T-helper 17 cell (primary cell): ENCODE data around the gene CDC25A. TPM values are rescaled to one million over a fixed set of nuclear protein-coding genes. Genes with fewer than 3 reads are reported as not detected.

Experiments used
- total RNA-seq, 4 donors: library from RNA in 2 of 4; stranded (reverse) in 2 of 4; gene quantifications; one replicate each; pipeline ENCODE4 v1.2.3 and lab custom pipeline; 2022 to 2026

Gene CDC25A
- total RNA-seq, 2 donors from 2014 or later: 0.22 to 0.44 TPM

Other genes with a start within 250 kb of the CDC25A start
- gene MAP4, start 172.0 kb downstream of the CDC25A start, total RNA-seq: 10 to 100 TPM; 80.6 to 89.7 TPM
- not detected for gene CAMP, start 35.1 kb upstream of the CDC25A start, total RNA-seq
- 10 to 100 TPM; 31.0 to 35.4 TPM for gene ZNF589, start 52.7 kb upstream of the CDC25A start, total RNA-seq
- 10 to 100 TPM; 13.4 to 17.0 TPM for gene NME6, start 113.0 kb upstream of the CDC25A start, total RNA-seq
- gene SPINK8, start 145.2 kb upstream of the CDC25A start, total RNA-seq: not detected
- gene FBXW12, start 183.8 kb upstream of the CDC25A start, total RNA-seq: not detected
- 1 to 10 TPM; 2.4 to 4.1 TPM for gene PLXNB1, start 241.7 kb upstream of the CDC25A start, total RNA-seq